A549 treated with RU486 at 1 μM for 4 hours (cell line): ENCODE results near the gene AHCYL1. TPM values are rescaled to one million over a fixed set of nuclear protein-coding genes. Genes with fewer than 3 reads are reported as not detected.

ENCODE experiments used
- total RNA-seq: library from RNA; stranded (reverse); fragments of 200-300 nt; extraction: Qiagen RNA extraction; gene quantifications from 5 replicates; pipeline ENCODE4 v1.2.3, GENCODE V29; 2022; ENCODE audit warnings: low read depth

The AHCYL1 gene
- total RNA-seq = 42.8 to 58.6 TPM (median 51.6 TPM) in 5 replicates

GRCh38 chr1:109984456-109985246 is at the start of gene AHCYL1:
Gene AHCYL1 (plus strand): TSS chr1:109984765. CDS start chr1:109985053, 288 bp downstream.

GRCh38 chr1:110034451-110035235 is 50.1 kb downstream of the AHCYL1 start, which contains the start of gene STRIP1:
Gene STRIP1 (plus strand): TSS chr1:110034624. CDS start chr1:110034638, 14 bp downstream.

GRCh38 chr1:110070671-110071242 is 86.2 kb downstream of the AHCYL1 start, which contains the start of gene ALX3:
Gene ALX3 (minus strand): TSS chr1:110070672. CDS start chr1:110070612, 60 bp downstream.

Other genes with a start within 250 kb of the AHCYL1 start
- 22.5 to 32.1 TPM (median 24.6 TPM) in 5 replicates for gene GSTM3, start 243.7 kb upstream of the AHCYL1 start, total RNA-seq
- gene EPS8L3, start 220.8 kb upstream of the AHCYL1 start, total RNA-seq = 0.91 to 2.0 TPM (median 1.4 TPM) in 5 replicates
- gene CSF1, start 73.9 kb upstream of the AHCYL1 start, total RNA-seq = 17.0 to 25.7 TPM (median 24.8 TPM) in 5 replicates
- 10.6 to 14.2 TPM (median 13.6 TPM) in 5 replicates for gene STRIP1, start 49.9 kb downstream of the AHCYL1 start, total RNA-seq
- gene ALX3, start 85.9 kb downstream of the AHCYL1 start, total RNA-seq = not detected in 5 replicates
- gene UBL4B, start 127.7 kb downstream of the AHCYL1 start, total RNA-seq = not detected in 5 replicates
- gene SLC6A17, start 165.7 kb downstream of the AHCYL1 start, total RNA-seq = 4.3 to 5.9 TPM (median 5.1 TPM) in 5 replicates
- gene KCNC4, start 225.5 kb downstream of the AHCYL1 start, total RNA-seq = 2.3 to 4.7 TPM (median 3.1 TPM) in 5 replicates